Stimulated activated CD8-positive, alpha-beta memory T cell treated with anti-CD3 and anti-CD28 coated beads, Interleukin-15, amount 100 ng/mL, for 48 hours (primary cell): Measurements from ENCODE around the gene SUN3.

Source experiments
- DNase-seq, 2 donors: peaks; one replicate each; pipeline ENCODE4 v3.0.0-alpha.2; 2020; ENCODE audit warnings: low read depth in 2 of 2

The SUN3 gene, protein sequence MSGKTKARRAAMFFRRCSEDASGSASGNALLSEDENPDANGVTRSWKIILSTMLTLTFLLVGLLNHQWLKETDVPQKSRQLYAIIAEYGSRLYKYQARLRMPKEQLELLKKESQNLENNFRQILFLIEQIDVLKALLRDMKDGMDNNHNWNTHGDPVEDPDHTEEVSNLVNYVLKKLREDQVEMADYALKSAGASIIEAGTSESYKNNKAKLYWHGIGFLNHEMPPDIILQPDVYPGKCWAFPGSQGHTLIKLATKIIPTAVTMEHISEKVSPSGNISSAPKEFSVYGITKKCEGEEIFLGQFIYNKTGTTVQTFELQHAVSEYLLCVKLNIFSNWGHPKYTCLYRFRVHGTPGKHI

DNA sequence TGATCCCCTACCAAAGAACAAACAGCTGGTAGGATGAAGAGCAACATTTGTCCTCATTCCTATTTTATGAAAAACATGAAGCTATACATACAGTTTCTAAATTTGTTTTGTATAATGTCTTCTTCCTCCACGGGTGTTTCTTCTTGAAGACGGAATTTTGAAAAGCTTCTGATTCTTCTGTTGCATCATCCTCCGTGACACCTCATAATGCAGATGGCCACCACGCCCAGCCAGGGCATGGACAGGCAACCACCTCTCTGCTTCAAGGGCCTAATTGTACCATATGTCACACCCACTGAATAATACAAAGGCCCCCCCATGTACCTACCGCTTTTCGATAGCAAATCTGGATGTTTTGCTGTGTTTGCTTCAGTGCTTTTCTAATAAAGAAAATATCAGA lies at the start of gene SUN3:
Gene SUN3 (minus strand): TSS at position 170 of the 400 bp plus-strand sequence. CDS start 169 bp downstream, at position 1.
- no peak for DNase-seq

DNA sequence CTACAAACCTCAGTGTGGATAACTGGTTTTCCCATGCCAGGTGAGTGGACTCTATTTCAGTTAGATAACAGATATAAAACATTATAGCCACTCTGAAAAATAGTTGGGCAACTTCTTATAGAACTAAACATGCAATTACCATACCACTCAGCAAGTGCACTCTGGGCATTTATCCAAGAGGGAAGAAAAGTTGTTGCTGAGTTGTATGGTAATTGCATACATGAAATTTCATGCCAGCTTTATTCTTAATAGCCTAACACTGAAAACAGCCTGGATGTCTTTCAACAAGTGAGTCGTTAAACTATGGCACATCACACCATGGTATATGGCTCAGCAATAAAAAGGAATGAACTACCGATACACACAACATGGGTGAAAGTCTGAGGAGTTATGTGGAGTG lies 49.6 kb upstream of the SUN3 start:
- DNase-seq, result no peak

DNA sequence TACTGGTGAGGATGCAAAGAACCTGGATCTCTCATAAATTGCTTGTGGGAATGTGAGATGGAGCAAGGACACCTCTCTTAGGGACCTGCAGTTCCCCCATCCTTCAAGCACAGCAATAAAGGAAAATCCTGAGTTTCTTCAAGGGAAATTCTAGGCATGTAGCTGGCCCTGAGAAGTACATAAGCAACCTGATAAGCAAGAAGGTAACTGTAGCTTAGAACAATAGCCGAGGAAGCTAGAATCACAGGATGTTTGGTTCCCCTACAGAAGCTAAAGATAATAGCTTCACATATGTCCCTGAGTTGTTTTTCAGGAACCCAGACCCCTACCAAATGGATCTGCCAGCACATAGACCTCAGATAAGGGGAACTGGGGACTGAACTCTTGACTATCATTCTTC lies 48.5 kb upstream of the SUN3 start:
- no peak for DNase-seq

DNA sequence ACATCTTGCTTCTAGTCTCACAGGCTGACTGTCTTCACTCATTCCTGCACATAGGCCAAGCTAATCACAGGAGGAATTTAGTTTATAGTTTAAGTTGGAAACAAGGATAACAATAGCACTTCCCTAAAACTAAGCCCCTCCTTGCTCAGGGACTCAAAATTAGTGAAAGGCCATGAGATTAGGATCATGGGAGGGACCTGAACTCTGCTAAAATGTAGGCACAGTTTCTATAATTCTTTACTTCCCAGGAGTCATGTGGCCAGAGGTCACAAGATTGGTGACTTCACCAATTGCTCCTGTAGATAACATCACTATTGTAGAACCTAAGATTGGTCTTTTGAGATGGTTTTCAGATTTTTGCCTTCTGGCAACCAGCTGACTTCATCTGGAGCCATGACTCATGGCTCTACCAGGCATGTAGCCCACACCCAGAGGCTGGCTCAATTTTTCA lies 45.3 kb upstream of the SUN3 start:
- DNase-seq, result no peak

DNA sequence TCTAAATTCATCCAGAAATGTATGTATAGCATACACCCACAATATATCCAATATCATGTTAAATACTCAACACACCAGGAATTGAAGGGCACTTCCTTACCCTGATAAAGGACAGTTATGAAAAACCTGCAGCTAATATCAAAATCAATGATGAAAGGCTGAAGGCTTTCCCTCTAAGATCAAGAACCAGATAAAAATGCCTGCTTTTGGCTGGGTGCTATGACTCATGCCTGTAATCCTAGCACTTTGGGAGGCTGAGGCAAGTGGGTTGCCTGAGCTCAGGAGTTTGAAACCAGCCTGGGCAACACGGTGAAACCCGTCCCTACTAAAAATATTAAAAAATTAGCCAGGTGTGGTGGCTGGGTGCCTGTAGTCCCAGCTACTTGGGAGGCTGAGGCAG lies 38.6 kb upstream of the SUN3 start:
- no peak for DNase-seq

DNA sequence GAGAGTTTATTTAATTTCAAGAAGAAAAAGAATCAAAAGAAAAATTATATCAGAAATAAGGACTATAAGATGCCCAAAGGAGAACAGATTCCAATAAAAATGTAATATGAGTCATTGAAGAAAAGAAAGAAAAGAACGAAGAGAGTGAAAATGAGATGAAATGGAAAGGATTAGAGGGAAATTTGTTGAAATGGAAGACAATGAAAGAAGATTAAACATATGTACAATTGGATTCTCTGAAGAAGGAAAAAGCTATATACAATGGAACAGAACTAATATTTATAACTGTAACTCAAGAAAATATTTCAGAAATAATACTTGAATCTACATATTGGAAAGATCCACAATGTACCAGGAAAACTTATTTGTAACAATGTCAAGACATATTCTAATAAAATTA lies 35.1 kb upstream of the SUN3 start:
- DNase-seq, result no peak

DNA sequence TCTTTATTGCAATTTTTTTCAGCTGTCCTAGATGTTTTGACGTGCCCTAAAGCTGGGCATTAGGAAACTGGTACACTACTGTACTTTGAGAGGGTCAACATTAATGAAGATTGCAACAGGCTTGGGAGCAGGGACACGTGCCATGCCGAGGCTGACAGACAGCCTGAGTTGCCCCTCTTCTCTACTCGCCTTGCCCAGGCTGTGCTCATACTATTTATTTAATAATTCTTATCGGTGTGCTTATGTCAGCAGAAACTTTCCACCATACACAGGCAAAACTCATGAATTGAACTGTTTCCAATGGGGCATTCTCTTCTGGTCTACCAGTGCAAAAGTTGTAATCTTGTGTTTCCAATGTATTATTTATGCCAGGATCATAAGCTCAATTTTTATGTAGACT lies 30.8 kb upstream of the SUN3 start:
- DNase-seq, result no peak

DNA sequence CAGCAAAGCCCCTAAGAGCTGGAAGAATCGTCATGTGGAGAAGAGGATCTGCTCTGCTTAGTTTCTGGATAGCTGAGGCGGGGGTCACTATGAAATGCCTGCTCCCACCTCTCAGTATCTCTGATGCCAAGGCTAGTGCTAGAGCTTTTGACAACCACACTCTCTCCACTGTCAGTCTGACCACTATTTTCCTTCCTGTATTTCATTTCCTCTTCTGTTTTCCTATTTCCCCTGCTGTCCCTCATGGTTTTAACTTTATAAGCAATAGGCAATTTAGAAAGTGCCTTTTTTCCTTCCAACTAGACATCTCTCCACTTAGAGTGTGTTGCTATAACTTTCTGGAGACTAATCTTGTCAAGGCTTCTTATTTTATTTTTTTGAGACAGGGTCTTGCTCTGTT lies 30.1 kb upstream of the SUN3 start:
- no peak for DNase-seq

DNA sequence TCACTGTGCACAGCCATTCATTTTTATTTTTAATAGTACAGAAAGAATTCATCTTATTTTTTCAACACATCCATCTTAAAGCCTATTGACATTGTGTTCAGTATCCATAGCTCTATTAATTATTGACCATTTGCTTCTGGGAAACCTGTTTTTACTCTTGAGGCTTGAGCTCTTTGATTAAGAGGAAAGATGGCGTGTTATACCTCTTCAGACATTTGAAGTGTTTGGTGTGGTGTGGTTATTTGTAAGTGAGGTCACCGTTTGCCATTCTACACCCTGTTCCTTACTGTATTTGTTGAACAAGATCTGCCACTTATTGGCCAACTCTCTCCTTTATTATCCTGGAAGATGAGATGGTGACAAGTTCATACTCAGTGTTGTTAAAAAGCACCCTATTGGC lies 24.8 kb upstream of the SUN3 start:
- no peak for DNase-seq

DNA sequence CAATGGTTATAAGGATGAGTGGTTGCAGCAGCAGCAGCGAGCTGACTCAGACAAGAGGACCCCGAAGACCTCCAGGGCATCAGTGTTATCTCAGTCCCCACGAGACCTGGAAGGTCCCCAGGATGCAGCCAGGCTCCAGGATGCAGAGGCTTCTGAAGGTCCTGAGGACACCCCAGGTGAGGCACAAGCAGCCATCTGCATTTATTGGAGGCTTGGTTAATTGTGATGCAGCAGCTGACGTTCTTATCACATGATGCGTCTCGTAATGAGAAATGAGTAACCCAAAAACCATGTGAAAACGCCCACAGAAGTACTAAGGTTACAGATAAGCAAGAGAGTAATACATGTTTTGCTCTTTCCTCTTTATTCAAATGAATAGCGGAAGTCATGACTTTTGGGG lies 23.8 kb upstream of the SUN3 start:
- no peak for DNase-seq

DNA sequence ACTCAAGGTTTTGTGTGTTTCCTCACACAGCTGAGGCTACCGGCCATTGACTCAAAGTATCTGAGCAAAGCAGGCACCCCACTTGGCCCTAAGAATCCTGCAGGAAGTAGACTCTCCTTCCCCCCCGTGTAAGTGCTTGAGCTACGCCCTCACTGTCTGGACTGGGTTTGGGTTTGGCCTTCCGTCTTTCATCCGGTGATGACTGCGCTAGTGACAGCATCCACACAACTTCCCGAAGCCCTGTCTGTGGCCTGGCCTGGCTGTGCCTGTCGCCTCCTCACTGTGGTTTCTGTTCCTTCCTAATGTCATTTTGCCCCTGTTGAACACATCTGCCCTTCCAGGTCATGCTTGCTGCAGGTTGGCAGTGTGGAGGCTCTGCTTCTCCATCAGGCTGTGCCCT lies 20.9 kb upstream of the SUN3 start:
- no peak for DNase-seq

DNA sequence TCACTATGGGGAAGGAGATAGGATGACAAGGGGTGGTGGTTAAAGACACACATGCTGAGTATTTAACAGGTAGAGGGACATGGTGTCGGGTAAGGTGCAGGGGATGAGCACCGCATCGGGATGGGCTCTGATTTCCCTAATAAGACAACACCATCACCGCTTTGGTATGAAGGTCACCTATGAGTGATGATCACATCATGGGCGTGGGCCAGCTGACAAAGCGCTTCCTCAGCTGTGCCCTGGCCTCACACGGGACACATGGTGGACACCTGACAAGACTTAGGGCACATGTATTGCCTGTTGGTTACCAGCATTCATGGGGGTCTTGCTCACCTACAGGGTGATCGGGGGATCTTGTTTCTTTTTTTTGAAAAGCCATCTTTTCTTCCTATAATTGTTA lies 19.2 kb upstream of the SUN3 start:
- no peak for DNase-seq

DNA sequence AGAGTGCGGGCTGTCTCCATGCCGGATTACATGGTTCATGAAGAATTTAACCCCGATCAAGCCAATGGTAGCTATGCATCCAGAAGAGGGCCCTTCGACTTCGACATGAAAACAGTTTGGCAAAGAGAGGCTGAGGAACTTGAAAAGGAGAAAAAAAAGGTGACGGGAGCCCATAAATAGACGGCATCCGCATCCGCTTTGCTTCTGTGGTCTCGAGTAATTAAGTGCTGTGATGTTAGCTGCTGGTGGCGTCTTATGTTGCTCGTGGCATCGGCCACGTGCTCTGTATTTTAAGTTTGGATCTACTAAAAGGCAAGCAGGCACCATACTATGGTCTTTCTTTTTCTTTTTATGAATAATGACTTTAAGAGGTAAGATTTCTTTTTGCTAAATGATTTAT lies 17.6 kb upstream of the SUN3 start:
- no peak for DNase-seq

DNA sequence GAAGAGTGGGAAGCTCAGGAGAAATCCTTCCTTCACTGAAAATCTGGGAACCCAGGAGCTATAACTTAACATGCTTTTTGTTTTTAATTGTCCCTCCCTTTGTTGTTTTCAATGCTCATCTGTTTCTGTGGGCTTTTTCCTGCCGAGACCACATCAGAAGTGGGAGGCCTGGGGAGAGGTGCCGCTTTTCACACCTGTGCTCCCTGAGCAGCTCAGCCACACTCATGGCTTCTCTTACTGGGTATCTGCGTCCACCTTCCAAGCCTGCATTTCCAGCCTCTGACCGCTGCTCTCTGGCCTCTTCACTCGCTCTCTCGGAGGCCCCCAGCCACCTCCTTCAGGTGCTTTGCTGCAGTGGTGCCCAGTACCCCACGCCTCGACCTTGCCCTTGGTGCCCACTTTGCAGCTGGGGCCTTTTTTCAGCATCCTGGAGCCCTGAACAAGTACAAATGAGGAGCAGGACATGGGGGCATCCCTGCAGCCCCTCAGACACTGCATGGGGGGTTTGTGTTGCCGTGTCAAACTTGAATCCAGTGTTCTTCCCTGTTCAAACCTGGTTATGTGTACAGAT lies 16.4 kb upstream of the SUN3 start:
- no peak for DNase-seq

DNA sequence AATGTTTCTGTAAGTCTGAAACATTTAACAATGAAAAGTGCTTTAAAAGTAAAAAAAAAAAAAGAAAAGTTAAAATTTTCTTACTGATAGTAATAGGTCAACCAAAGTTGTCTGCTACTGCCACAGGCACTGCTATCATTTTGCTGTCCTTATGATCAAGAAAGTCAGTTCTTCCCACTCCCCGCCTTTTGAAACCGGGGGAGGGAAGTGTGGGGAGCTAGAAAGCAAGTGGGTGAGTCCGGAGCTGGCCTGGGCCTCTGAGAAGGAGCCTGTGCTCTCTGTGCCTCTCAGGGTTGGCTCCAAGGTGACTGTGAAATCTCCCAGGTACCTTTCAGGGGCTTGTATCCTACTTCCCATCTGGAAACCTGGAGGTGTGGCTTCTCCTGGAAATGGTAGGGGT lies 13.7 kb upstream of the SUN3 start:
- no peak for DNase-seq

DNA sequence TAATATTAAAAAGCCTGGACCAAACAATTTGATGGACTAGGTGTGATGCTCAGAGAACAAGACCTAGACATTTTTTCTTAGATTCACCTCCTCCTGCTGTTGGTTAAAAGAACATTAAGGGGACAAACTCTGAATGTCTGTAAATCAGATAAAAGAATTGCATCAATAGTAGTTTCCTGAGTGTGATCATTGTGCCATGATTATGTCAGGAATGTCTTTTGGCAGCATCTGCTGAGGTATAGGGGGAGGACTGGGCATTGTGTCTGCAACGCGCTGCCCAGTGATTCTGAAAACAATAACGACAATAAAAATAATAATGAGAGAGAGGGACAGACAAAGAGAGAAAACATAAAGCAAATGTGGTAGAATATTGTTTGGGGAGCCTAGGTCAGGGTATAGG lies 13.3 kb upstream of the SUN3 start:
- no peak for DNase-seq

DNA sequence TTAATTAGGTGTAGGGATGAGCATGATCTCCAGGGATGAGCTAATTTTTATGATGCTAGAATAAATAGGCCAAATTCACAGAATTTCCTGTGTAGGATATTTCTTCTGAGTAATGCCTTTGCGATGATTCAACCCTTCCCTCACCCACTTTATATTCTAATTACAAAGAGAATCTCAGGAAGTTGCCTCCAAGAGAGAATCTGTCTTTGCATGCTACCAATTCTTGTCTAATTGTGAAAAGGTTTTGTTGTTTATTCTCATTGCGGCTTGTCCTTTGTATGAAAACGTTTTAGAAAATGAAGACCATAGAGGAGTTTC lies 12.7 kb upstream of the SUN3 start:
- no peak for DNase-seq

DNA sequence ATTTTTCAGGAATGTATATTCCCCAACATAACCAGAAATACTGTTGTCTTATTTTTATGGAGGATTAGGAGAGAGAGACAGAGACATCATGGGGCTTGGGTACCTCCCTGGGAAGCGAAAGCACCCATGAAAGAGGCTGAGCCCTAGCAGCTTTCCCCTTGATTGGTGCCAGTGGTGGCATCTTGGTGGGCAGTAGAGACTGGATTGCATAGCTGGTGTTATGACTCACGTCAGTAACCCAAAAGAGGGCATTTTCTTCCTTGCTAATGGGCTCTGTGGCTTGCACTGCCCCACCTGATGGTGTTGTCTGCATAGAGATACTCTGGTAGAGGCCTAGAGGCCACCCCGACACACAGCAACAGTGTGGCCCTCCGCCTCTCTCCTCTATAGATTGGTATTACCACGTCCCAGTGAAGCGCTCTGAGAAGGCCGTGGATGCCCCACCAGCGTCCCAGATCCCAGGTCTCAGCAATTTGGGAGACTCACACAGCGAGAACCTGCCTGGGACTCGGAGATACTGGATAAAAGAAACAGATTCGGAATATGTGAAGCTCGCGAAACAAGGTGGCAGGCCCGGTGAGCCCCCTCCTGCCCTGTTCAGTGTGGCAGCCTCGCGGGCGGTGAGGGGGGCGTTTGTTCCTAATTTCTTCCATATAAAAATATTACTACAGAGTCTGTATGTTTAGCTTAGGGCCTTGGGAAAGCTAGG lies 12.2 kb upstream of the SUN3 start:
- DNase-seq, result no peak

DNA sequence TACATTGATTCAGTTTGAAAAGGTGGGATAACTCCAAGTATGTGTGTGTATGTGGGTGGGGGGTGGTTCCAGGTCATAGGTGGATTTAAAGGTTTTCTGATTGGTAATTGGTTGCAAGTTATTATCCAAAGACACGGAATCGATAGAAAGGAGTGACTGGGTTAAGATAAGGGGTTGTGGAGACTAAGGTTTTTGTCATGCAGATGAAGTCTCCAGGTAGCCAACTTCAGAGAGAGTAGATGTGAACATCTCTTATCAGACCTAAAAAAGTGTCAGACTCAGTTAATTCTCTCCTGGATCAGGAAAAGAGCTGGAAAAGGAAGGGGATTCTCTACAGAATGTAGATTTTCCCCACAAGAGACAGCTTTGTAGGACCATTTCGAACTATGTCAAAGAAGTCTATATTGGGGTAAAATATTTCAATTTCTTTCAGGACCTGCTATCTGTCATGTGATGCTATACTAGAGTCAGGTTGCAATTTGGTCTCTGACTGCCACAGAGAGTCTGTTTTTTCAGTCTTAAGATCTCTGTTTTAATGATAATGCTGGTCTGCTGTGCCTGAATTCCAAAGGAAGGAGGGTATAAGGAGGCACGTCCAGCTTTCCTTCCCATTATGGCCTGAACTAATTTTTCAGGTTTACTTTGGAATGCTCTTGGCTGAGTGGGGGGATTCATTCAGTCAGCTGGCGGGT lies 10.1 kb upstream of the SUN3 start:
- no peak for DNase-seq

DNA sequence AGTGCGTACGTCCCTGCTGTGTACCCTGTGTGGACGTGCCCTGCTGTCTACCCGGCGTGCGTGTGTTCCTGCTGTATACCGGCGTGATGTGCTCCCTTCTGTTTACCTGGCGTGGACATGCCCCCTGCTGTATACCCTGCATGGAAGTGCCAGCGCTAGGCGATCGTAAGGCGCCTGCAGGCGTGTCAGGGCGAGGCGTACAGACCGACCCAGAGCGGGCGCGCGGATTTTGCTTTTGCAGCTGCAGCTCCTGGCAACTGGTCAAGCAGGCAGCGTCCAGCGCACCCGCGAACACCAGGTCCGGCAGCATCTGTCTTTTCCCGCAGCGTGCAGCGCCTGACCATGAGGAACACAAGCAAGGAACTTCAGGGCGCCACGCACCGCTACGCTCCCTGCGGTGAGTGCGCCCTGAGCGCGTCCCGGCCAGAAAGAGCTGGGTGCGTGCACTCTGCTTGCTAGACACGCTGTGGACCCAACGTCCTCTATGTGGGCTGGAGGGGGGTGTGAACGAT lies 7.1 kb upstream of the SUN3 start:
- no peak for DNase-seq

DNA sequence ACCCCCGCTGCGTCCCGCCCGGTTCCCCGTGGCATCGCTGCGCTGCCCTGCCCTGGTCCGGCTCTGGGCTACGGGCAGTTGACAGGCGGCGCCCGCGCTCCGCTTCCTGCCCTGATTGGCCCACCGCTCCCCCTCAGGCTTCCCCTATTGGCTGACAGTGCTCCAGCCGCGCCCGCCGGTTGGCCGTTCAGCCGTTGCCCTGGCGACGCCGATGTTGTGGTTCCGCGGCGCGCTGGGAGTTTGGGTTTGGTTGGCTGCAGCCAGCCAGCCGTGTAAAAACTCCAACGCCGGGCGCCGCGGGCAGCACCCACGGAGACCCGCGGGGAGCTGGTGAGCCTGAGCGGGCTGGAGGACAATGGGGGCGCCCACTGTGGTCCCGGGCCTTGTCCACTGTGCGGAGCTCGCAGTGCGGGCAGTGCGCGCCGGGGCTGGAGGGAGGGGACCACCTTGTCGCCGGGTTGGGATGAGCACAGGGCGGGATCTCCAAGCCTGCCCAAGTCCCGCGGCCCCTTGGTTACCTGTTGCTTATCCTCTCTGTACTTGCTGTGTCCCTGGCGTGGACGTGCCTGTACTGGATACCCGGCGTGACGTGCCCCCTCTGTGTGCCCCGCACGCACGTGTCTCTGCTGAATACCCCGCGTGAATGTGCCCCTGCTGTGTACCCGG lies 6.5 kb upstream of the SUN3 start, which contains the start of gene C7orf57:
Gene C7orf57 (plus strand): TSS at position 243 of the 666 bp plus-strand sequence. CDS start 766 bp downstream, outside the sequence.
- DNase-seq, result peak; percentile 77 to 78

DNA sequence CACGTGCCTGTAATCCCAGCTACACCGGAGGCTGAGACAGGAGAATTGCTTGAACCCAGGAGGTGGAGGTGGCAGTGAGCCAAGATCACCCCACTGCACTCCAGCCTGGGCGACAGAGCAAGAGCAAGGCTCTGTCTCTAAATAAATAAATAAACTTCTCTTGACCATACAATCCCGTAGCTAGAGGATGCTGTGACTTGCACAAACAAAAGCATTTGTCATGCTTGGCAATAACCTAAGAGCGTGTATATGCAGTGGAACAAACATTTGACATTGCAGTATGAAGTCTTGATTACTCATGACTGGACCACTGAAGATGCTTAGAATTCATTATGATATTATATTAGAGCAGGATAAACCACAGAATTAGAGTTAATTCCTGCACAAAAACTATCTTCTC lies 5.0 kb upstream of the SUN3 start:
- DNase-seq, result no peak
